HEK293 (cell line): ENCODE data around the gene TCERG1L.

ENCODE experiments used
- CTCF ChIP-seq: fragments of 450-650 bp; formaldehyde crosslinking; IDR thresholded peaks from 2 replicates; pipeline ENCODE4 v1.5.1; 2016; ENCODE audit warnings: missing biosample characterization, missing genetic modification characterization
- KLF16 ChIP-seq: fragments of 450-650 bp; formaldehyde crosslinking; IDR thresholded peaks from 2 replicates; pipeline ENCODE4 v1.5.1; 2017; ENCODE audit warnings: missing biosample characterization, missing genetic modification characterization
- PATZ1 ChIP-seq: fragments of 450-650 bp; formaldehyde crosslinking; IDR thresholded peaks from 2 replicates; pipeline ENCODE4 v1.5.1; 2016; ENCODE audit warnings: missing biosample characterization, missing genetic modification characterization
- RBAK ChIP-seq: fragments of 450-650 bp; formaldehyde crosslinking; IDR thresholded peaks from 2 replicates; pipeline ENCODE4 v1.5.1; 2016; ENCODE audit warnings: missing biosample characterization, missing genetic modification characterization
- ZBTB44 ChIP-seq: fragments of 450-650 bp; IDR thresholded peaks from 2 replicates; pipeline ENCODE4 v1.5.1; 2018; ENCODE audit warnings: missing biosample characterization, mild to moderate bottlenecking, missing genetic modification characterization
- ZBTB8A ChIP-seq: fragments of 450-650 bp; formaldehyde crosslinking; IDR thresholded peaks from 2 replicates; pipeline ENCODE4 v1.5.1; 2016; ENCODE audit warnings: missing biosample characterization, missing genetic modification characterization
- ZNF155 ChIP-seq: fragments of 450-650 bp; formaldehyde crosslinking; IDR thresholded peaks from 2 replicates; pipeline ENCODE4 v1.5.1; 2016; ENCODE audit warnings: missing biosample characterization, missing genetic modification characterization
- ZNF174 ChIP-seq: fragments of 450-650 bp; formaldehyde crosslinking; IDR thresholded peaks from 2 replicates; pipeline ENCODE4 v1.5.0; 2017; ENCODE audit warnings: missing biosample characterization, mild to moderate bottlenecking, missing genetic modification characterization
- ZNF366 ChIP-seq: fragments of 450-650 bp; formaldehyde crosslinking; conservative IDR thresholded peaks from 2 replicates; pipeline ENCODE4 v1.5.1; 2016; ENCODE audit warnings: missing biosample characterization, missing genetic modification characterization
- ZNF513 ChIP-seq: fragments of 450-650 bp; IDR thresholded peaks from 2 replicates; pipeline ENCODE4 v1.5.1; 2018; ENCODE audit warnings: missing biosample characterization, missing genetic modification characterization
- ZNF610 ChIP-seq: fragments of 450-650 bp; formaldehyde crosslinking; IDR thresholded peaks from 2 replicates; pipeline ENCODE4 v1.5.1; 2016; ENCODE audit warnings: missing biosample characterization, missing genetic modification characterization, borderline replicate concordance
- ZNF76 ChIP-seq: fragments of 450-650 bp; formaldehyde crosslinking; IDR thresholded peaks from 2 replicates; pipeline ENCODE4; 2016; ENCODE audit warnings: low read depth, missing biosample characterization, missing genetic modification characterization, borderline replicate concordance
- ZNF768 ChIP-seq: fragments of 450-650 bp; formaldehyde crosslinking; IDR thresholded peaks from 2 replicates; pipeline ENCODE4 v1.5.1; 2018; ENCODE audit warnings: missing biosample characterization, mild to moderate bottlenecking, missing genetic modification characterization
- ZNF792 ChIP-seq: fragments of 450-650 bp; formaldehyde crosslinking; IDR thresholded peaks from 2 replicates; pipeline ENCODE4 v1.5.1; 2016; ENCODE audit warnings: missing biosample characterization, missing genetic modification characterization

GRCh38 chr10:131173484-131174210 lies 137.9 kb downstream of the TCERG1L start:
- TF ChIP-seq ZNF155 (tag by site-specific recombination) (no peak), CTCF (tag by site-specific recombination) (no peak), ZNF174 (tag by site-specific recombination) (no peak), ZNF792 (tag by site-specific recombination) (no peak), ZNF513 (tag by site-specific recombination) (no peak), KLF16 (no peak), PATZ1 (tag by site-specific recombination) (no peak), ZNF610 (tag by site-specific recombination) (no peak), ZBTB8A (no peak), ZNF768 (tag by site-specific recombination) (no peak), ZNF76 (tag by site-specific recombination) (no peak), RBAK (no peak), ZBTB44 (tag by site-specific recombination) (no peak), ZNF366 (tag by site-specific recombination) (no peak)
